Measurements from ENCODE around the gene WNT5A. TPM values are rescaled to one million over a fixed set of nuclear protein-coding genes. Genes with fewer than 3 reads are reported as not detected.

WNT5A gene
- total RNA-seq, 1 experiment from 2014 or later = 9.5 TPM

DNA sequence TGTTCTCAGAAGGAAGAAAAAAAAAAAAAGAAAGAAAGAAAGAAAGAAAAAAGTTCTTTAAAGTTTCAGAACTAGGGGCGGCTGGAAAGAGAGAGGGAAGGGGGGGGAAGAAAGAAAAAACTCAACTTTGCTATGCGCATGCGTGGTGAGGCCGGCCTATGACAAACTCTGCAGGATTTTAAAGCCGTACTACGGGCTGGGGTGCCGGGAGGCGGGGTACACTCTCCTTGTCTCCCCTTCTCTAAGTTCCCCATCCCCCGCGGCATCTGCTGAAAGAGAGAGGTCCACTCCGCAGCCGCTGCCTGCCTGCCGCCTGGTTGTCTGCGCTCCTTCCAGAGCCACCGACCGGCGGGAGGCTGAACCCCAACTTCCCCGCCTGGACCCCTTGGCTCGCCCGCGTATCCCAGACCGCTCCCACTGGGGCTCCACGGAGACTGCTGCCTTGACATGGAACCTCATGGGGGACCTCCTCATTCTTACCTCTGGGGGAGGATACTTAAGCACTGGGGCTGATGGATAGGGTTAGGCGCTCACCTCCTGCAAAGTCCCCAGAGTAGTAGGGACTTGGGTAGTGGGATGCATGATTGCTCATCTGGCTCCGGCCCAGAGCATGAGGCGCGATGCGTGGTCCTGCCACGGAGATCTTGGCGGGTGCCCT is 1.4 kb upstream of the WNT5A start:
- CTCF ChIA-PET = interaction anchor here (0.6 to 2.8 kb wide), 16 partner anchors 11 to 951 kb away, joined by 3 to 28 read pairs (median 4); no protein-coding TSS in a partner anchor
- no peak for TF ChIP-seq CTCF (IDR thresholded peaks at IDR 0.05; ENCODE audit: unreplicated experiment)
- Mint-ChIP-seq H3K27me3 (ENCODE audit: insufficient read depth, unreplicated experiment) (no peaks in the 10 kb centered on the region), H3K27ac (ENCODE audit: low read depth, unreplicated experiment) (peak overlapping the region; percentile 79), H3K9me3 (ENCODE audit: unreplicated experiment) (no peaks in the 10 kb centered on the region), H3K36me3 (ENCODE audit: insufficient read depth, unreplicated experiment) (peaks cover 5% of the 10 kb centered on the region), H3K4me3 (ENCODE audit: unreplicated experiment) (peak overlapping the region; percentile 97), H3K4me1 (ENCODE audit: insufficient read depth, unreplicated experiment) (peaks cover 34% of the 10 kb centered on the region)
- intact Hi-C loops (cut with micrococcal nuclease) = loop anchor here (5.0 to 10.0 kb wide), 5 partner anchors 134 to 631 kb away; no protein-coding TSS in a partner anchor
- DNase-seq (ENCODE audit: unreplicated experiment) = peak; percentile 74
- POLR2A ChIA-PET = interaction anchor here (0.7 to 2.2 kb wide), 3 partner anchors 181 to 508 kb away, joined by 3 to 11 read pairs (median 3); no protein-coding TSS in a partner anchor
- BruUV-seq (replicated peaks) = no TSS peak

DNA sequence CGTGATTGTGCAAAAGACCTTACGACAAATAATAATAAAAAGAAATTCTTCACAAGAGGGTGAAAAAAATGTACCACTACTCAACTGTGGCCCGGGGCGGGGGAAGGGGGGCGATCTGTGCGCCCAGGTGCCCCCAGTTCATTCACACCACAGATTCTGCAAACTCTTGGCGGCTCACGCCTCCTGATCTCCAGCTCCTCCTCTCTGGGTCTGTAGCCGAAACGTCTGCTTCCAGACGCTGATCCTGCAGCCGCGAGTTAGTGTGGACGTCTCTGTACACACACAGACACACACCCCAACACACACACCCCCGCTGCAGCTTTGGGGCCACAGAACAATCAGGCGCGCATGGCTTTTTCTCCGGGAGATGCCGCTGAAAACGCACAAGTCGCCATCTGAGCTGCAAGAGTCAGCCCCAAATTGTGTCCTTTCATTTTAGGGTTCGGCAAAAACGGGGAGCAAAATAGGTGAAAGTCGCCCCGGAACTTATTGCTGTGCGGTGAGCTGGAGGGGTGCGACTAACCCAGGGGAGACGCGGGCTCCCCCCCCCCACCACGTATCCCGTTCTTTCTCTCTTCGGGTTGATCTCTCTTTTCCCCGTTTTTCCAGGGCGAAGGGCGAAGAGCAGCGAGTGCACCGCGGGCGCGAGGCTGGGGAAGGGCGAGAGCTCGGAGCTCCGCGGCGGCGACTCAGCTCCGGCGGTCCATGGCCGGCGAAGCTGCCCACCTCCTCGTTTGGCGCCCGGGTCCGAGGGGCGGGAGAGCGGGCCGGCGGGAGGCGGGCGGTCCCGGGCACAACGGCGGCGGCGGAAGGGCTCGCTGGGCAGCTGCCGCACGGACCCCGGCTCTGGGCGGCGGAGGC is 505 bp upstream of the WNT5A start:
- Mint-ChIP-seq H3K4me3 (ENCODE audit: unreplicated experiment) (peak overlapping the region; percentile 97), H3K36me3 (ENCODE audit: insufficient read depth, unreplicated experiment) (peaks cover 5% of the 10 kb centered on the region), H3K27me3 (ENCODE audit: insufficient read depth, unreplicated experiment) (no peaks in the 10 kb centered on the region), H3K27ac (ENCODE audit: low read depth, unreplicated experiment) (peak overlapping the region; percentile 79), H3K9me3 (ENCODE audit: unreplicated experiment) (no peaks in the 10 kb centered on the region), H3K4me1 (ENCODE audit: insufficient read depth, unreplicated experiment) (peaks cover 34% of the 10 kb centered on the region)
- no TSS peak for BruUV-seq (replicated peaks)
- intact Hi-C loops (cut with micrococcal nuclease) = loop anchor here (2.0 to 10.0 kb wide), 7 partner anchors 135 to 630 kb away; no protein-coding TSS in a partner anchor
- peak; percentile 70 for DNase-seq (ENCODE audit: unreplicated experiment)
- ChIA-PET POLR2A (interaction anchor here (0.5 to 2.2 kb wide), 11 partner anchors 11 to 763 kb away, joined by 3 to 11 read pairs (median 3); no protein-coding TSS in a partner anchor), CTCF (interaction anchor here (0.6 to 2.8 kb wide), 34 partner anchors 10 to 1011 kb away, joined by 3 to 28 read pairs (median 4); no protein-coding TSS in a partner anchor)
- TF ChIP-seq CTCF (IDR thresholded peaks at IDR 0.05; ENCODE audit: unreplicated experiment) = no peak

- Mint-ChIP-seq H3K27me3 (ENCODE audit: insufficient read depth, unreplicated experiment) (no peaks in the 10 kb centered on the region), H3K9me3 (ENCODE audit: unreplicated experiment) (no peaks in the 10 kb centered on the region), H3K36me3 (ENCODE audit: insufficient read depth, unreplicated experiment) (peaks cover 5% of the 10 kb centered on the region), H3K27ac (ENCODE audit: low read depth, unreplicated experiment) (peak overlapping the region; percentile 79), H3K4me1 (ENCODE audit: insufficient read depth, unreplicated experiment) (peaks cover 25% of the 10 kb centered on the region), H3K4me3 (ENCODE audit: unreplicated experiment) (peak overlapping the region; percentile 97)
- ChIA-PET POLR2A (interaction anchor here (0.6 to 2.2 kb wide), 11 partner anchors 9 to 765 kb away, joined by 3 to 11 read pairs (median 4); no protein-coding TSS in a partner anchor), CTCF (interaction anchor here (0.6 to 2.8 kb wide), 14 partner anchors 9 to 1440 kb away, joined by 3 to 28 read pairs (median 4); no protein-coding TSS in a partner anchor)
- TSS peak; percentile 44 for BruUV-seq (replicated peaks)
- no peak for TF ChIP-seq CTCF (IDR thresholded peaks at IDR 0.05; ENCODE audit: unreplicated experiment)
- peak; percentile 58 for DNase-seq (ENCODE audit: unreplicated experiment)
- intact Hi-C loops (cut with micrococcal nuclease) = loop anchor here (2.0 to 10.0 kb wide), 7 partner anchors 136 to 629 kb away; no protein-coding TSS in a partner anchor
Measured at GRCh38 chr3:55486101-55486856, 827 bp downstream of the WNT5A start.
